DOHH2 (cell line): ENCODE results near the gene BRD3.

Experiments
- CTCF ChIP-seq: fragments of 200-600 bp; sonication (generic); IDR thresholded peaks from one replicate; pipeline ENCODE4 v1.5.1; 2014; ENCODE audit warnings: antibody characterized with exemption, mild to moderate bottlenecking, low read depth, low read length; ENCODE audit not compliant: poor library complexity, severe bottlenecking
- EZH2phosphoT487 ChIP-seq: fragments of 200-600 bp; sonication (generic); IDR thresholded peaks from 2 replicates; pipeline ENCODE4 v1.6.1; 2017; ENCODE audit warnings: borderline replicate concordance, mild to moderate bottlenecking, antibody characterized with exemption, low read length, moderate library complexity, mixed read lengths

- TF ChIP-seq CTCF (no peak), EZH2phosphoT487 (no peak)
Observed at GRCh38 chr9:134043531-134043988, 24.3 kb downstream of the BRD3 start.
